ENCODE results near the gene GDI2. TPM values are rescaled to one million over a fixed set of nuclear protein-coding genes. Genes with fewer than 3 reads are reported as not detected.
A peak's percentile ranks its signal among the peaks of the same experiment; 100 is the strongest.

The GDI2 gene
- total and polyA plus RNA-seq, 2 of the 13 experiments (the other 11 are each of a cell fraction or from before 2014, with no cell fraction given): 153 to 477 TPM

DNA sequence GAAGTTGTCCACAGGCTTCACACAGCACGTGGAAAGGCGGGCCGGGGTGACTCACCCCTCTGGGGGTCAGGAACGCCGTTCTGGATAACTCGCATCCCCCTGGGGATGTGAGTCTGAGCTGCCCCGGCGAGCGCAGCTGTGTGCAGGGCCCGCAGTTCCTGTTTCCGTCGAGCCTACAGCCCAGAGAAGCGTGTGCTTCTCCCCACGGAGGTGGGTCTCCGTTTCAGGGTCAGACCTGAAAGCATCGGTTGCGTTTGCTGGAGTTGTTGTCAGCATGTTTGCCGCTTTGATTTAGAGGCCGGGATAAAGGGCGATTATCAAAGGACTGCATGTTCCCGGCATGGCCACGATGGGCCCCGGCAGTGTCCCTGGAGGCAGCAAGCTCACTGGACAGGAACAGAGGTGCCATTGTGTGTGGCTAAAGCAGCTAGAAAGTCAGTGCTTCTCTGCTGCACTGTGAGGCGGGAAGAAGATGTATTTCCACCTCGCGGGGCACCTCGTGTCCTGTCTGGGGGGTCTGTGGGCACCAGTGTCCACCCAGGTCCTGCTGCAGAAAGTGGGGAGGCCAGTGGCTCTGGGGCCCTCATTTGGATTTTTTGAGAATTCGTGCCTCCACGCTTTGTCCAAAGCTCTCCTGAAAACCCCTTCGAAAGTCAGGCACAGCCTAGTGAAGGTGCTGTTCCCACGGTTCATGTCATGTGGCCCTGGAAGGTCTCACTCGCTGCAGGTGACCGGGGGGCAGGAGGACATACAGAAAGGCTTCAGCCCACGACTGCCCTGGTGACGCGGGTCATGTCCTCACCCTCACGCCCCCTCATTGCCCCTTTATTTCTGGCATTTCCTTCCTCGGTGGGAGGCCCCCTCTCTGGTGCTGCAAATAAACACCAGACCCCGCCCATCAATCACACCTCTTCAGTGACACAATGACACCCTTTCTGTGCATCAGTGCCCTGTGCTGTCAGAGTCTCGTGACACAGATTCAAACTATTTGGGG, 27.4 kb upstream of the GDI2 start (continued):
- TF ChIP-seq, protein P1, sequence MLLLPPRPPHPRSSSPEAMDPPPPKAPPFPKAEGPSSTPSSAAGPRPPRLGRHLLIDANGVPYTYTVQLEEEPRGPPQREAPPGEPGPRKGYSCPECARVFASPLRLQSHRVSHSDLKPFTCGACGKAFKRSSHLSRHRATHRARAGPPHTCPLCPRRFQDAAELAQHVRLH (CRISPR knock-in tag; IDR thresholded peaks at IDR 0.05; ENCODE audit: borderline replicate concordance, low read depth): peak; percentile 38; the same call in 1 of the 2 replicates
- TF ChIP-seq ZNF501 (CRISPR knock-in tag; IDR thresholded peaks at IDR 0.05) (peak; percentile 33; the same call in 1 of the 2 replicates), MEF2D (CRISPR knock-in tag; IDR thresholded peaks at IDR 0.05) (peak; percentile 36; the same call in 1 of the 2 replicates), ZNF251 (CRISPR knock-in tag; IDR thresholded peaks at IDR 0.05) (0 out of 2 replicates have a peak, but pooled peaks have one; percentile 17), ZNF337 (CRISPR knock-in tag; IDR thresholded peaks at IDR 0.05; ENCODE audit: borderline replicate concordance, low read depth) (no peak), FOXM1 (CRISPR knock-in tag; IDR thresholded peaks at IDR 0.05) (no peak), NCOA2 (CRISPR knock-in tag; IDR thresholded peaks at IDR 0.05) (0 out of 2 replicates have a peak, but pooled peaks have one; percentile 46), ZFP1 (CRISPR knock-in tag; IDR thresholded peaks at IDR 0.05) (peak; percentile 10; the same call in 1 of the 2 replicates), ZMYM3 (CRISPR knock-in tag; IDR thresholded peaks at IDR 0.05) (peak; percentile 78), RARA (CRISPR knock-in tag; IDR thresholded peaks at IDR 0.05) (peak; percentile 46; the same call in 1 of the 2 replicates), ZFX (CRISPR knock-in tag; IDR thresholded peaks at IDR 0.05; ENCODE audit: low read depth) (peak; percentile 80), ZNF747 (CRISPR knock-in tag; IDR thresholded peaks at IDR 0.05; ENCODE audit: borderline replicate concordance) (peak; percentile 74; the same call in 1 of the 2 replicates), ASH2L (IDR thresholded peaks at IDR 0.05; ENCODE audit: insufficient read length, low read depth, low read length) (peak; percentile 73), TBX3 (IDR thresholded peaks at IDR 0.05; ENCODE audit: borderline replicate concordance) (0 out of 2 replicates have a peak, but pooled peaks have one; percentile 21), ZNF20 (CRISPR knock-in tag; IDR thresholded peaks at IDR 0.05) (no peak), CEBPG (CRISPR knock-in tag; IDR thresholded peaks at IDR 0.05) (peak; percentile 20; the same call in 1 of the 2 replicates), ZSCAN12 (CRISPR knock-in tag; IDR thresholded peaks at IDR 0.05) (no peak)
- TF ChIP-seq, protein P2, sequence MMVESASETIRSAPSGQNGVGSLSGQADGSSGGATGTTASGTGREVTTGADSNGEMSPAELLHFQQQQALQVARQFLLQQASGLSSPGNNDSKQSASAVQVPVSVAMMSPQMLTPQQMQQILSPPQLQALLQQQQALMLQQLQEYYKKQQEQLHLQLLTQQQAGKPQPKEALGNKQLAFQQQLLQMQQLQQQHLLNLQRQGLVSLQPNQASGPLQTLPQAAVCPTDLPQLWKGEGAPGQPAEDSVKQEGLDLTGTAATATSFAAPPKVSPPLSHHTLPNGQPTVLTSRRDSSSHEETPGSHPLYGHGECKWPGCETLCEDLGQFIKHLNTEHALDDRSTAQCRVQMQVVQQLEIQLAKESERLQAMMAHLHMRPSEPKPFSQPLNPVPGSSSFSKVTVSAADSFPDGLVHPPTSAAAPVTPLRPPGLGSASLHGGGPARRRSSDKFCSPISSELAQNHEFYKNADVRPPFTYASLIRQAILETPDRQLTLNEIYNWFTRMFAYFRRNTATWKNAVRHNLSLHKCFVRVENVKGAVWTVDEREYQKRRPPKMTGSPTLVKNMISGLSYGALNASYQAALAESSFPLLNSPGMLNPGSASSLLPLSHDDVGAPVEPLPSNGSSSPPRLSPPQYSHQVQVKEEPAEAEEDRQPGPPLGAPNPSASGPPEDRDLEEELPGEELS (CRISPR knock-in tag; IDR thresholded peaks at IDR 0.05): peak; percentile 35; the same call in 1 of the 2 replicates
- TF ChIP-seq, protein P3, sequence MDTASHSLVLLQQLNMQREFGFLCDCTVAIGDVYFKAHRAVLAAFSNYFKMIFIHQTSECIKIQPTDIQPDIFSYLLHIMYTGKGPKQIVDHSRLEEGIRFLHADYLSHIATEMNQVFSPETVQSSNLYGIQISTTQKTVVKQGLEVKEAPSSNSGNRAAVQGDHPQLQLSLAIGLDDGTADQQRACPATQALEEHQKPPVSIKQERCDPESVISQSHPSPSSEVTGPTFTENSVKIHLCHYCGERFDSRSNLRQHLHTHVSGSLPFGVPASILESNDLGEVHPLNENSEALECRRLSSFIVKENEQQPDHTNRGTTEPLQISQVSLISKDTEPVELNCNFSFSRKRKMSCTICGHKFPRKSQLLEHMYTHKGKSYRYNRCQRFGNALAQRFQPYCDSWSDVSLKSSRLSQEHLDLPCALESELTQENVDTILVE (CRISPR knock-in tag; IDR thresholded peaks at IDR 0.05): 0 out of 2 replicates have a peak, but pooled peaks have one; percentile 22
- TF ChIP-seq, protein P4, sequence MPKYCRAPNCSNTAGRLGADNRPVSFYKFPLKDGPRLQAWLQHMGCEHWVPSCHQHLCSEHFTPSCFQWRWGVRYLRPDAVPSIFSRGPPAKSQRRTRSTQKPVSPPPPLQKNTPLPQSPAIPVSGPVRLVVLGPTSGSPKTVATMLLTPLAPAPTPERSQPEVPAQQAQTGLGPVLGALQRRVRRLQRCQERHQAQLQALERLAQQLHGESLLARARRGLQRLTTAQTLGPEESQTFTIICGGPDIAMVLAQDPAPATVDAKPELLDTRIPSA (CRISPR knock-in tag; IDR thresholded peaks at IDR 0.05; ENCODE audit: borderline replicate concordance): no peak
